HUES48 (cell line): ENCODE measurements around the gene GPR17.

Source experiments
- H3K27ac ChIP-seq: one replicate; pipeline ENCODE4 v1.7.0; 2013; ENCODE audit warnings: low read depth, low read length, inconsistent platforms
- H3K27me3 ChIP-seq: 2 replicates; pipeline ENCODE4 v1.6.1; 2013; ENCODE audit warnings: mild to moderate bottlenecking, low read length; ENCODE audit not compliant: control insufficient read depth, insufficient read depth
- H3K36me3 ChIP-seq: 2 replicates; pipeline ENCODE4 v1.6.1; 2013; ENCODE audit warnings: low read length; ENCODE audit not compliant: control insufficient read depth, insufficient read depth
- H3K4me1 ChIP-seq: 2 replicates; pipeline ENCODE4 v1.6.1; 2013; ENCODE audit warnings: mild to moderate bottlenecking, low read length; ENCODE audit not compliant: control insufficient read depth, insufficient read depth
- H3K4me3 ChIP-seq: 2 replicates; pipeline ENCODE4 v1.5.1; 2013; ENCODE audit warnings: mild to moderate bottlenecking, low read depth, low read length
- H3K9ac ChIP-seq: 2 replicates; pipeline ENCODE4 v1.6.1; 2013; ENCODE audit warnings: mild to moderate bottlenecking, low read depth, low read length, moderate library complexity
- H3K9me3 ChIP-seq: 2 replicates; pipeline ENCODE4 v1.6.1; 2013; ENCODE audit warnings: low read length; ENCODE audit not compliant: control insufficient read depth, insufficient read depth

The GPR17 gene

DNA sequence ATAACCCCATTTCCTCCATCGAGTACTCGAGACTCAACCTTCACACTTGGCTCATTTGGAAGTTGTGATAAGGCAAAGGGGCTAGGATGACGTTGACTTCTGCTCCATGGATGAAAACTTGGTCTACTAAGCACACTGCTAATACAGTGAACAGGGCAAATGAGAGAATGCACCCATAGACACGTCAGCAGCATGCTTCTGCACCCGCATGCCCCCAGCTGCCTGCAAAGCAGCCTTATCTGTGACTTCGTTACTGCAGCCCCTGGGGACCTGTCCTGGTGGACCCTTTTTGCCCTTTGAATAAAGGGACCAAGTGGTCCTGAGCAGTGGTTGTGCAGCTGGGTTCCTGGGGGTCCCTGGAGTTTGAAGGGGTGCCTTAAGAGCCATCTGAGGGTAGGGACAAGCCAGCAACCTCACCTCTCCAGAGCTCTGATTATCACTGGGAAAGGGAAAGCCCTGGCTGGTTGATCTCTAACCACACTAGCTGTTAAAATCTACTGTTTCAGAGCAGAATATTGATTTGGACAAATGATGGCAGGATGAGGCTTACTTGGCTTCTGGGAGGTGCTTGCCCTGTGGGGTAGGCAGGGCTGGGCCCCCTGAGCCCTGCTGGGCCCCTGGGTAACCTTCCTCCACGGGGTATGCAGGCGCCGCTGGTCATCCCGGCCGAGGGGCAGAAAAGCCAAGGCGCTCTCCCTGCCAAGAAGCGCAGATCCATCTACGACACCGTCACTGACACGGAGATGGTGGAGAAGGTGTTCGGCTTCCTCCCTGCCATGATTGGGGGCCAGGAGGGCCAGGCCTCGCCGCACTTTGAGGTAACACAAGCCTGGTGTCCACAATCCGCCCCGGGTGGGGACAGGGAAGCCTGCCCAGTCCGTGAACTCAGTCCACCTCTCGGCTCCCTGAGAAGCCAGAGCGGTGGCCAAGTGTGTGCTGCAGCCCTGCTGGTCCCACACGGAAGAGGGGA, 37.6 kb upstream of the GPR17 start:
- H3K9ac ChIP-seq, result no peak overlapping the region
- H3K27me3 ChIP-seq, result no peaks in the 10 kb centered on the region
- H3K36me3 ChIP-seq, result no peaks in the 10 kb centered on the region
- H3K9me3 ChIP-seq, result no peaks in the 10 kb centered on the region
- H3K4me1 ChIP-seq, result no peaks in the 10 kb centered on the region
- H3K27ac ChIP-seq, result no peak overlapping the region
- no peak overlapping the region for H3K4me3 ChIP-seq

GRCh38 chr2:127609031-127609751, 36.8 kb upstream of the GPR17 start:
- no peaks in the 10 kb centered on the region for H3K4me1 ChIP-seq
- H3K4me3 ChIP-seq, result no peak overlapping the region
- H3K9ac ChIP-seq, result no peak overlapping the region
- no peaks in the 10 kb centered on the region for H3K36me3 ChIP-seq
- H3K9me3 ChIP-seq, result no peaks in the 10 kb centered on the region
- H3K27me3 ChIP-seq, result no peaks in the 10 kb centered on the region
- no peak overlapping the region for H3K27ac ChIP-seq

DNA sequence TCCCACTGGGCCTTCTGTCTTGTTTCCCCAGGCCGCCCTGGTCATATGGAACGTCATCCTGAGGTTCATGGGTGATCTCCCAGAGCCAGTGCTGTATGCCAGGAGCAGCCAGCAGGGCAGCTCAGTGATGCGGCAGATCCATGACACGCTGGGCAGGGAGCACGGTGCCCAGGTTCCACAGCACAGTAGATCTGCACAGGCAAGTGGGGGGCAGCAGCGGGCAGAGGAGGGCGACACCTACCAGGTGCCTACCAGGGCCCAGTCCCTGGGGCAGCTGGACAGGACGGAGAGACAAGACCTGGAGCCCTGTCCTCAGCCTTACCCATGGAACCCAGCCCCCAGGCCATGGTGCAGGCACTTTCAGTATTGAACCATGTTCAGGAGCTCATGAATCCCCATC, 36.1 kb upstream of the GPR17 start:
- H3K4me3 ChIP-seq, result no peak overlapping the region
- H3K9ac ChIP-seq, result no peak overlapping the region
- no peaks in the 10 kb centered on the region for H3K9me3 ChIP-seq
- H3K27me3 ChIP-seq, result no peaks in the 10 kb centered on the region
- no peak overlapping the region for H3K27ac ChIP-seq
- no peaks in the 10 kb centered on the region for H3K36me3 ChIP-seq
- no peaks in the 10 kb centered on the region for H3K4me1 ChIP-seq

DNA sequence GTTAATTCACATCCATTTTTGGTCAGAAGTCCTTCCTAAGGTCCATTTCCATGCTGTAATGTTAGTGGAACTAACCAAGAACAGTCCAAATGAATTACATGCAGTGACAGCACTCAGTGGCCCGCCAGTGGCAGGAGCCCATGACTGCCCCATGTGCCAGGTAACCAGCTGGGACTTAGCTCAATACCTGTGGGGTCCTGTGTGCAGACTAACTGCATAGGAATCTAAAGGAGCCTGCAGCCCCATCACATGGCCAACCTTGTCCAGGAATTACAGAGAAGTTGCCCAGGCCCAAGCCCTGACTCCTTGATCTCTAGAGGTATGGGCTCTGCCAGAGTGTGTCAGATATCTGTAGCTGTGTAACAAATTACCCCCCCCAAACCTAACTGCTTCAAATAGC, 35.4 kb upstream of the GPR17 start:
- no peaks in the 10 kb centered on the region for H3K9me3 ChIP-seq
- H3K4me3 ChIP-seq, result no peak overlapping the region
- H3K27me3 ChIP-seq, result no peaks in the 10 kb centered on the region
- no peaks in the 10 kb centered on the region for H3K36me3 ChIP-seq
- no peak overlapping the region for H3K9ac ChIP-seq
- H3K27ac ChIP-seq, result no peak overlapping the region
- H3K4me1 ChIP-seq, result no peaks in the 10 kb centered on the region

GRCh38 chr2:127611076-127611925, 34.7 kb upstream of the GPR17 start:
- Histone ChIP-seq H3K27me3 (no peaks in the 10 kb centered on the region), H3K27ac (no peak overlapping the region), H3K4me3 (no peak overlapping the region), H3K4me1 (no peaks in the 10 kb centered on the region), H3K9me3 (no peaks in the 10 kb centered on the region), H3K36me3 (no peaks in the 10 kb centered on the region), H3K9ac (no peak overlapping the region)

DNA sequence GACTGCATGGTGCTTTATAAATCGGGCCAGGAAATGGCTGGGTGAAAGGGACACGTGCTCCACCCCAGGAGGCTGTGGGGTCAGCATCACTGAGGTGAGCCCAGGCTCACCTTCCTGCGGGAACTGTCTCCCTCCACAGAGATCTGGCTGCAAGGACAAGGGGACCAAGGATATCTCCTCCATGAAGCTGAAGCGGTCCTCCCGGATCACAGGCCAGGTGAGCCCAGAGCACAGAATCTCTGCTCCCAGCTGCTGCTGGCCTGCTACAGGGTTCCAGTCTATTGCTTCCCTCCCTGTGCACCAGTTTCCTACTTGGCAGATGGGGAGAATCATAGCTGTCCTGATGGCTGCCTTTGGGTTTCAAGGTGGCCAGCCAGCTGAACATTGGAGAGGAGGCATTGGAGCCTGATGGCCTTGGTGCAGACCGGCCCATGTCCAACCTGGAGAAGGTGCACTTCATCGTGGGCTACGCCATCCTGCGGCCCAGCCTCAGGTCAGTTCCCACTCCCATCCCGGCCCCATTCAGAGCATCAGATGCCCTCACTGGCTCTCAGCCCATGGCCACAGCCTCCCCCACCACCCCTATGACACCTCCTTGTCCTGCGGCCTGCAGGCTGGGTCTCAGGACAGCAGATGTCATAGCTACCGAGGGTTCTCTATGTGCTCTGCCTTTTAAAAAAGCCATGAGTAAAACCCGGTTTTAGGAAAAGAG, 33.7 kb upstream of the GPR17 start:
- no peaks in the 10 kb centered on the region for H3K36me3 ChIP-seq
- H3K9me3 ChIP-seq, result no peaks in the 10 kb centered on the region
- no peak overlapping the region for H3K9ac ChIP-seq
- no peaks in the 10 kb centered on the region for H3K4me1 ChIP-seq
- no peaks in the 10 kb centered on the region for H3K27me3 ChIP-seq
- no peak overlapping the region for H3K4me3 ChIP-seq
- no peak overlapping the region for H3K27ac ChIP-seq

- Histone ChIP-seq H3K4me3 (no peak overlapping the region), H3K27me3 (no peaks in the 10 kb centered on the region), H3K9ac (no peak overlapping the region), H3K36me3 (no peaks in the 10 kb centered on the region), H3K4me1 (no peaks in the 10 kb centered on the region), H3K27ac (no peak overlapping the region), H3K9me3 (no peaks in the 10 kb centered on the region)
Measured at GRCh38 chr2:127614246-127614645, 31.7 kb upstream of the GPR17 start.

DNA sequence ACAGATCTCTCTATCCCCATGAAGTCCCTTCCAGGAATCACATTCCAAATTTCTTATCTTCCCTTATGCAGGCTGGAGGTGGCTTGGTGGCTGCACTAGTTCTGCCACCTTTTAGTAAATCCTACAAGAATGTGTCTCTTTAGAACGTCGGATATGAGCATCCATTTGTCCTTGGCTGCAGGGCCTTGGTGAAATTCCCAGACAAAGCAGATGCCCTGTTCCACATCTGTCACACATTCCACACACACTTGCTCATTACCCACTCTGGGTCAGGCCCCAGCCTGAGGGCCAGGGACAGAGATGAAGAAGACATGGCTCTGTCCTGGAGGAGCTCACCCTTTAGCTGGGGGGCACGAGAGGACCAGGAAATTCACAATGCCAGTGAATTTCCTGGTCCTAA, 31.2 kb upstream of the GPR17 start:
- H3K9me3 ChIP-seq, result no peaks in the 10 kb centered on the region
- no peaks in the 10 kb centered on the region for H3K27me3 ChIP-seq
- H3K9ac ChIP-seq, result no peak overlapping the region
- no peaks in the 10 kb centered on the region for H3K36me3 ChIP-seq
- no peak overlapping the region for H3K27ac ChIP-seq
- no peaks in the 10 kb centered on the region for H3K4me1 ChIP-seq
- H3K4me3 ChIP-seq, result no peak overlapping the region

- Histone ChIP-seq H3K4me3 (no peak overlapping the region), H3K27ac (no peak overlapping the region), H3K36me3 (no peaks in the 10 kb centered on the region), H3K4me1 (no peaks in the 10 kb centered on the region), H3K27me3 (no peaks in the 10 kb centered on the region), H3K9ac (no peak overlapping the region), H3K9me3 (no peaks in the 10 kb centered on the region)
Measured at GRCh38 chr2:127615511-127616166, 30.3 kb upstream of the GPR17 start.
